H9 (cell line): ENCODE data around the gene MGAT2. TPM values are rescaled to one million over a fixed set of nuclear protein-coding genes. Genes with fewer than 3 reads are reported as not detected.

Experiments
- DNase-seq: peaks from one replicate; pipeline ENCODE4 v3.0.0-alpha.2; 2017
- H2AFZ ChIP-seq: one replicate; pipeline ENCODE4 v1.6.1; 2013; ENCODE audit warnings: mild to moderate bottlenecking, low read length, control low read depth, moderate library complexity
- H2AK5ac ChIP-seq: 2 replicates; pipeline ENCODE4 v1.6.1; 2013; ENCODE audit warnings: low read length, control low read depth, mixed read lengths; ENCODE audit not compliant: insufficient read length
- H2BK120ac ChIP-seq: one replicate; pipeline ENCODE4 v1.6.1; 2013; ENCODE audit warnings: low read depth, mild to moderate bottlenecking, low read length, control low read depth, inconsistent platforms; ENCODE audit not compliant: poor library complexity, severe bottlenecking
- H2BK12ac ChIP-seq: 2 replicates; pipeline ENCODE4 v1.6.1; 2013; ENCODE audit warnings: low read length, control low read depth, mixed read lengths, low read depth; ENCODE audit not compliant: insufficient read length
- H2BK15ac ChIP-seq: 2 replicates; pipeline ENCODE4 v1.6.1; 2013; ENCODE audit warnings: low read depth, low read length, control low read depth
- H2BK20ac ChIP-seq: one replicate; pipeline ENCODE4 v1.6.1; 2013; ENCODE audit warnings: low read depth, mild to moderate bottlenecking, low read length, control low read depth, inconsistent platforms; ENCODE audit not compliant: poor library complexity, severe bottlenecking
- H2BK5ac ChIP-seq: 2 replicates; pipeline ENCODE4 v1.6.1; 2013; ENCODE audit warnings: low read length, control low read depth, mixed read lengths; ENCODE audit not compliant: insufficient read length
- H3K14ac ChIP-seq: 2 replicates; pipeline ENCODE4 v1.6.1; 2013; ENCODE audit warnings: low read length, control low read depth; ENCODE audit not compliant: insufficient read depth
- H3K18ac ChIP-seq: 2 replicates; pipeline ENCODE4 v1.6.1; 2013; ENCODE audit warnings: low read depth, mild to moderate bottlenecking, mixed read lengths, low read length, control low read depth; ENCODE audit not compliant: insufficient read length
- H3K23ac ChIP-seq: 2 replicates; pipeline ENCODE4 v1.6.1; 2013; ENCODE audit warnings: low read length, control low read depth, mixed read lengths, low read depth; ENCODE audit not compliant: insufficient read length
- H3K23me2 ChIP-seq: 2 replicates; pipeline ENCODE4 v1.6.1; 2013; ENCODE audit warnings: low read depth, mild to moderate bottlenecking, mixed read lengths, low read length, control low read depth; ENCODE audit not compliant: insufficient read length, poor library complexity, severe bottlenecking
- H3K27ac ChIP-seq: 2 replicates; pipeline ENCODE4 v1.5.1; 2013; ENCODE audit warnings: low read length, control low read depth, mixed read lengths, low read depth; ENCODE audit not compliant: insufficient read length
- H3K27me3 ChIP-seq: 2 replicates; pipeline ENCODE4 v1.6.1; 2013; ENCODE audit warnings: low read length, control low read depth, inconsistent platforms; ENCODE audit not compliant: insufficient read depth
- H3K4ac ChIP-seq: 2 replicates; pipeline ENCODE4 v1.6.1; 2013; ENCODE audit warnings: low read depth, mild to moderate bottlenecking, control low read depth, inconsistent platforms, low read length, moderate library complexity
- H3K4me1 ChIP-seq: 2 replicates; pipeline ENCODE4 v1.6.1; 2013; ENCODE audit warnings: low read length, control low read depth, inconsistent platforms; ENCODE audit not compliant: insufficient read depth
- H3K4me2 ChIP-seq: 2 replicates; pipeline ENCODE4 v1.6.1; 2013; ENCODE audit warnings: low read length, control low read depth, mixed read lengths; ENCODE audit not compliant: insufficient read length, insufficient read depth
- H3K56ac ChIP-seq: 2 replicates; pipeline ENCODE4 v1.6.1; 2013; ENCODE audit warnings: low read depth, mild to moderate bottlenecking, mixed read lengths, low read length, control low read depth; ENCODE audit not compliant: insufficient read length
- H3K79me1 ChIP-seq: 2 replicates; pipeline ENCODE4 v1.6.1; 2013; ENCODE audit warnings: low read depth, mild to moderate bottlenecking, moderate library complexity, low read length, control low read depth, inconsistent platforms; ENCODE audit not compliant: insufficient read depth, poor library complexity, severe bottlenecking
- H3K79me2 ChIP-seq: 2 replicates; pipeline ENCODE4 v1.6.1; 2013; ENCODE audit warnings: low read length, control low read depth, inconsistent platforms; ENCODE audit not compliant: insufficient read depth
- H3K9ac ChIP-seq: 2 replicates; pipeline ENCODE4 v1.6.1; 2013; ENCODE audit warnings: low read length, control low read depth, mixed read lengths; ENCODE audit not compliant: insufficient read length; ENCODE audit errors: extremely low read depth
- H3K9me3 ChIP-seq: one replicate; pipeline ENCODE4 v1.6.1; 2013; ENCODE audit warnings: low read depth, low read length, inconsistent platforms; ENCODE audit not compliant: control insufficient read depth
- H3T11ph ChIP-seq: one replicate; pipeline ENCODE4 v1.6.1; 2013; ENCODE audit warnings: mild to moderate bottlenecking, low read length, control low read depth, inconsistent platforms
- H4K20me1 ChIP-seq: one replicate; pipeline ENCODE4 v1.6.1; 2013; ENCODE audit not compliant: control insufficient read depth, insufficient read length, insufficient read depth
- H4K5ac ChIP-seq: 2 replicates; pipeline ENCODE4 v1.6.1; 2013; ENCODE audit warnings: low read depth, mild to moderate bottlenecking, mixed read lengths, low read length, control low read depth; ENCODE audit not compliant: insufficient read length
- H4K8ac ChIP-seq: replicated peaks from 2 replicates; pipeline ENCODE4 v1.6.1; 2013; ENCODE audit warnings: low read length, control low read depth, mixed read lengths, low read depth; ENCODE audit not compliant: insufficient read length
- H4K91ac ChIP-seq: 2 replicates; pipeline ENCODE4 v1.6.1; 2013; ENCODE audit warnings: low read depth, mild to moderate bottlenecking, moderate library complexity, mixed read lengths, low read length, control low read depth; ENCODE audit not compliant: insufficient read length
- H3K27ac Mint-ChIP-seq, 3 experiments: 2 replicates in 2 of 3; 3 replicates in 1 of 3; pipeline ENCODE4 v1.8.0; 2020 to 2021; ENCODE audit warnings: mixed read lengths in 3 of 3, mild to moderate bottlenecking in 1 of 3, moderate library complexity in 1 of 3
- H3K27me3 Mint-ChIP-seq: 2 replicates; pipeline ENCODE4 v1.8.0; 2021; ENCODE audit warnings: low read depth, mild to moderate bottlenecking, moderate library complexity, mixed read lengths
- H3K36me3 Mint-ChIP-seq, 3 experiments: 2 replicates in 2 of 3; 3 replicates in 1 of 3; pipeline ENCODE4 v1.8.0; 2020 to 2021; ENCODE audit warnings: low read depth in 3 of 3, mixed read lengths in 3 of 3; ENCODE audit not compliant: insufficient read depth in 1 of 3
- H3K4me1 Mint-ChIP-seq, 2 experiments: 2 replicates each; pipeline ENCODE4 v1.8.0; 2020; ENCODE audit warnings: mixed read lengths in 2 of 2
- H3K4me3 Mint-ChIP-seq, 2 experiments: 2 replicates in 1 of 2; 3 replicates in 1 of 2; pipeline ENCODE4 v1.8.0; 2020 to 2021; ENCODE audit warnings: mild to moderate bottlenecking in 2 of 2, mixed read lengths in 2 of 2, moderate library complexity in 1 of 2
- H3K9me3 Mint-ChIP-seq, 2 experiments: 2 replicates in 1 of 2; 3 replicates in 1 of 2; pipeline ENCODE4 v1.8.0; 2020; ENCODE audit warnings: mild to moderate bottlenecking in 2 of 2, mixed read lengths in 2 of 2, moderate library complexity in 1 of 2
- CTCF ChIP-seq: fragments of 200-600 bp; sonication (generic); conservative IDR thresholded peaks from 3 replicates; pipeline ENCODE4 v1.8.0; 2021; ENCODE audit warnings: antibody characterized with exemption, mild to moderate bottlenecking
- WGBS: extraction: QIAGEN DNeasy Blood & Tissue Kit; methylation state at CpG from one replicate; pipeline ENCODE4 v1.1.7; 2013; ENCODE audit warnings: missing lambda C conversion rate, low lambda C conversion rate, mixed read lengths; ENCODE audit not compliant: insufficient read length; ENCODE audit errors: extremely low coverage; 5-methylcytosine and 5-hydroxymethylcytosine counted together
- total RNA-seq: library from RNA; stranded (reverse); gene quantifications from 2 replicates; pipeline ENCODE4 v1.2.1, GENCODE V29; 2021

MGAT2 gene
- total RNA-seq, 1 experiment from 2014 or later = 24.5 TPM

GRCh38 chr14:49640540-49641417 is 20.2 kb downstream of the MGAT2 start:
- H3K4me1 Mint-ChIP-seq = peaks cover 4 to 20% of the 10 kb centered on the region in 2 experiments
- no CpG with 5 or more reads among the region's 7 CpGs for WGBS
- no peak overlapping the region for H4K91ac ChIP-seq
- H3K27me3 Mint-ChIP-seq = no peaks in the 10 kb centered on the region
- no peak overlapping the region for H2BK20ac ChIP-seq
- no peak for DNase-seq
- no peak overlapping the region for H2BK5ac ChIP-seq
- no peaks in the 10 kb centered on the region for H3K23me2 ChIP-seq
- no peak overlapping the region for H2BK15ac ChIP-seq
- H3K4ac ChIP-seq = no peak overlapping the region
- peak overlapping the region in 1 of 3 experiments; percentile 46; a peak in 2 of 7 replicates for H3K27ac Mint-ChIP-seq
- H2BK12ac ChIP-seq = no peak overlapping the region
- no peak overlapping the region for H3K4me2 ChIP-seq
- no peaks in the 10 kb centered on the region for H4K20me1 ChIP-seq
- H3K36me3 Mint-ChIP-seq = peaks cover 18 to 47% (median 19%) of the 10 kb centered on the region in 3 experiments; a peak in 6 of 7 replicates
- peaks cover 8% of the 10 kb centered on the region for H3K79me1 ChIP-seq
- no peak overlapping the region for H2AK5ac ChIP-seq
- no peaks in the 10 kb centered on the region for H3K9me3 ChIP-seq
- no peaks in the 10 kb centered on the region; the same call in 1 of the 2 replicates for H3K4me1 ChIP-seq
- H3K79me2 ChIP-seq = peaks cover 4% of the 10 kb centered on the region; the same call in 1 of the 2 replicates
- H4K5ac ChIP-seq = no peak overlapping the region
- no peak overlapping the region for H3K27ac ChIP-seq
- H3K56ac ChIP-seq = no peak overlapping the region
- H2AFZ ChIP-seq = no peak overlapping the region
- no peak overlapping the region for H2BK120ac ChIP-seq
- H3K23ac ChIP-seq = no peak overlapping the region
- H3K14ac ChIP-seq = no peak overlapping the region
- H3T11ph ChIP-seq = no peak overlapping the region
- H3K18ac ChIP-seq = no peak overlapping the region
- H4K8ac ChIP-seq = no peak overlapping the region
- H3K9me3 Mint-ChIP-seq = no peaks in the 10 kb centered on the region
- H3K4me3 Mint-ChIP-seq = no peak overlapping the region
- H3K9ac ChIP-seq = no peak overlapping the region
- TF ChIP-seq CTCF = no peak
- H3K27me3 ChIP-seq = no peaks in the 10 kb centered on the region
